Kidney glomerular epithelial cell (primary cell): ENCODE measurements around the gene OR2A5.
"Not testable (repeated sequence)": the region's sequence is repeated elsewhere in the genome, so short reads cannot be mapped to it uniquely, and the experiment has no call there.

ENCODE experiments used
- DNase-seq: peaks from one replicate; lab custom pipeline; 2025; lab: John Stamatoyannopoulos, UW

The OR2A5 gene

GRCh38 chr7:144032985-144033709 is 15.6 kb upstream of the OR2A5 start:
- no peak for DNase-seq

- DNase-seq: no peak
These were observed 13.4 kb upstream of the OR2A5 start for GRCh38 chr7:144035385-144035784.

- no peak for DNase-seq
These were observed 12.4 kb upstream of the OR2A5 start for GRCh38 chr7:144036302-144036885.

GRCh38 chr7:144037414-144038035 is 11.2 kb upstream of the OR2A5 start:
- no peak for DNase-seq

GRCh38 chr7:144038887-144039286 is 9.9 kb upstream of the OR2A5 start:
- no peak for DNase-seq

GRCh38 chr7:144049491-144049890 is 743 bp downstream of the OR2A5 start:
- DNase-seq: no peak

GRCh38 chr7:144050093-144050492 is 1.3 kb downstream of the OR2A5 start:
- DNase-seq: no peak

GRCh38 chr7:144050884-144051283 is 2.1 kb downstream of the OR2A5 start:
- DNase-seq: not testable (repeated sequence)

- DNase-seq: peak; percentile 61
These were observed 9.2 kb downstream of the OR2A5 start for GRCh38 chr7:144057954-144058353.

- DNase-seq: no peak
These were observed 15.0 kb downstream of the OR2A5 start for GRCh38 chr7:144063710-144064109.

GRCh38 chr7:144069511-144069910 is 20.8 kb downstream of the OR2A5 start, which contains the start of gene OR2A25:
TSS of gene OR2A25 (plus strand) at chr7:144069811. CDS start at chr7:144074220, 4,409 bp downstream.
- no peak for DNase-seq

- no peak for DNase-seq
These were observed 21.2 kb downstream of the OR2A5 start for GRCh38 chr7:144069953-144070352.

- no peak for DNase-seq
These were observed 25.6 kb downstream of the OR2A5 start for GRCh38 chr7:144074374-144074773.

GRCh38 chr7:144085978-144086377 is 37.2 kb downstream of the OR2A5 start, which contains the start of gene OR2A12:
TSS of gene OR2A12 (plus strand) at chr7:144086278. CDS start at chr7:144095108, 8,830 bp downstream.
- DNase-seq: no peak

- DNase-seq: no peak
These were observed 38.0 kb downstream of the OR2A5 start for GRCh38 chr7:144086730-144087129.

- DNase-seq: no peak
These were observed 38.5 kb downstream of the OR2A5 start for GRCh38 chr7:144087230-144087629.

GRCh38 chr7:144090667-144091066 is 41.9 kb downstream of the OR2A5 start:
- no peak for DNase-seq

GRCh38 chr7:144098776-144099175 is 50.0 kb downstream of the OR2A5 start:
- no peak for DNase-seq

- DNase-seq: no peak
These were observed 51.9 kb downstream of the OR2A5 start for GRCh38 chr7:144100607-144101006.

- DNase-seq: no peak
These were observed 53.3 kb downstream of the OR2A5 start for GRCh38 chr7:144102041-144102440.

GRCh38 chr7:144105211-144105610 is 56.5 kb downstream of the OR2A5 start:
- no peak for DNase-seq
